ENCODE measurements around the gene STOML1. TPM values are rescaled to one million over a fixed set of nuclear protein-coding genes. Genes with fewer than 3 reads are reported as not detected.

STOML1 gene
- total RNA-seq, 1 donor from 2014 or later: 14.3 TPM

DNA sequence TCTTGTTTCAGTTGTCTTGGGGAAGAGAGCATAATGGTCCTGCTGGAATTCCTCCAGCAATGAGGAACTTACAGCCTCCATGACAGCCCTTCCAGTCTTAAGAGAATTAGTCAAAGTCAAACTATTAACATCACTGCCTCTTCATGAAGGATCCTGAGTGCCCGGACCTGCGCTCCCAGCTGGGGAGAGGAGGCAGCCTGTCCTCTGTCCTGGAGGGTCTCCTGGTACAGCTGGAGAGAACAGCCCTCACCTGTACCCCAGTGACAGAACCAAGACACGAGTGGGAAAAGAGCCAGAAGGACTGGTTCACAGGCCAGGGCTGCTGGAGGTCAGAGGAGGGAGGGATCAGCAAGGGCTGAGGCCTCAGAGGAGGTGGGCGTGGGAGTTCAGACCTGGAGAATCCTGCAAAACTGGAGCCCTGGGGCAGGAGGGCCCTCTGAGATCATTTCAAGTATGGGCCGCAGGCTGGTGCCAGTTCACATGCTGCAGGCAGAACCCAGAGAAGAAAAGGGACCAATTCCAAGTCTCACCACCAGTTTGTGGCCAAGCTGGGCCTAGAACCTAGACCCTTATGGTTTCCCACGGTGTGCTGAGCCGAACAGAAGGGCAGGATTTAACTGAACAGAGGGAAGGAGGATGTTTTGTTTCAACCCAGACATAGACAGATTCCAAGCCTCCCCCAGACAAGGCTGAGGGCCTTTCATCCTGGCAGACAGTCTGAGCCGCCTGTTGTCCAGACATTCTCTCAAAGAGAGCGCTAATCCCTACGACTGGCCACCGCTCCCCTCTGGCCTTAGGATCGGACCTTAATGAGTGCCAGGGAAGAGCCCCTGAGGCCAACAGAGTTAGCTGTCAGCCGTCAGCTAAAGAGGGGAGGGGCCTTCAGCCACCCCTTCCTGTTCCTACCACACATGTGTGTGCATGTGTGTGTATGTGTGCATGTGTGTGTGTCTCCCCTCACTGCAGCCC lies 47.6 kb downstream of the STOML1 start:
- Mint-ChIP-seq H3K4me1 (ENCODE audit: unreplicated experiment) (peaks cover 38% of the 10 kb centered on the region), H3K27me3 (ENCODE audit: unreplicated experiment) (peaks cover 8% of the 10 kb centered on the region), H3K9me3 (ENCODE audit: unreplicated experiment) (no peaks in the 10 kb centered on the region), H3K27ac (ENCODE audit: unreplicated experiment) (peak overlapping the region; percentile 45), H3K36me3 (ENCODE audit: low read depth, unreplicated experiment) (peaks cover 43% of the 10 kb centered on the region), H3K4me3 (ENCODE audit: unreplicated experiment) (no peak overlapping the region)
- TF ChIP-seq, protein P1, sequence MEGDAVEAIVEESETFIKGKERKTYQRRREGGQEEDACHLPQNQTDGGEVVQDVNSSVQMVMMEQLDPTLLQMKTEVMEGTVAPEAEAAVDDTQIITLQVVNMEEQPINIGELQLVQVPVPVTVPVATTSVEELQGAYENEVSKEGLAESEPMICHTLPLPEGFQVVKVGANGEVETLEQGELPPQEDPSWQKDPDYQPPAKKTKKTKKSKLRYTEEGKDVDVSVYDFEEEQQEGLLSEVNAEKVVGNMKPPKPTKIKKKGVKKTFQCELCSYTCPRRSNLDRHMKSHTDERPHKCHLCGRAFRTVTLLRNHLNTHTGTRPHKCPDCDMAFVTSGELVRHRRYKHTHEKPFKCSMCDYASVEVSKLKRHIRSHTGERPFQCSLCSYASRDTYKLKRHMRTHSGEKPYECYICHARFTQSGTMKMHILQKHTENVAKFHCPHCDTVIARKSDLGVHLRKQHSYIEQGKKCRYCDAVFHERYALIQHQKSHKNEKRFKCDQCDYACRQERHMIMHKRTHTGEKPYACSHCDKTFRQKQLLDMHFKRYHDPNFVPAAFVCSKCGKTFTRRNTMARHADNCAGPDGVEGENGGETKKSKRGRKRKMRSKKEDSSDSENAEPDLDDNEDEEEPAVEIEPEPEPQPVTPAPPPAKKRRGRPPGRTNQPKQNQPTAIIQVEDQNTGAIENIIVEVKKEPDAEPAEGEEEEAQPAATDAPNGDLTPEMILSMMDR (IDR thresholded peaks at IDR 0.05; ENCODE audit: unreplicated experiment): no peak
- no peak for DNase-seq (ENCODE audit: low spot score)

DNA sequence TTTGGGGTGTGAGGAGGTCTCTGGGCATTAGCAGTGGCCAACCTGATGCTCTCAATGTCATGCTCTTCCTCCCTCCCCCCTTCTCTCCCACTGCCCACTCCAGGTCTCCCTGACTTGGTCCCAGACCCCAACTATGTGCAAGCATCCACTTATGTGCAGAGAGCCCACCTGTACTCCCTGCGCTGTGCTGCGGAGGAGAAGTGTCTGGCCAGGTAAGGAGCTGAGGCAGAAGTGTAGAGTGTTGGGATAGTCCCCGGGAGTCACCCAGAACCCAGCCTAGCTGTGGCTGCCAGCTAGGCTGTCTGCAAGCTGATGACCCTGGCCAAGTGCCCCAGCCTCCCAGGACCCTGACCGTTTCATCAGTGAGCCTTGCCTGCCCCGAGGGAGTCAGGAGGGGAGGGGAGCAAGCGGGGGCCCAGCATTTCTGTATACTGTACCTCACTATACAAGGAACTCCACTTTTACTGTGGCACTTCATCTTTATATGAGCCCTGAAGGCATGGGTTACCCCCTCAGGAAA lies 49.3 kb downstream of the STOML1 start:
- Mint-ChIP-seq H3K27ac (ENCODE audit: unreplicated experiment) (no peak overlapping the region), H3K4me3 (ENCODE audit: unreplicated experiment) (no peak overlapping the region), H3K4me1 (ENCODE audit: unreplicated experiment) (peaks cover 47% of the 10 kb centered on the region), H3K9me3 (ENCODE audit: unreplicated experiment) (no peaks in the 10 kb centered on the region), H3K27me3 (ENCODE audit: unreplicated experiment) (peaks cover 8% of the 10 kb centered on the region), H3K36me3 (ENCODE audit: low read depth, unreplicated experiment) (peaks cover 31% of the 10 kb centered on the region)
- TF ChIP-seq, protein P1 (IDR thresholded peaks at IDR 0.05; ENCODE audit: unreplicated experiment): no peak
- DNase-seq (ENCODE audit: low spot score): no peak

DNA sequence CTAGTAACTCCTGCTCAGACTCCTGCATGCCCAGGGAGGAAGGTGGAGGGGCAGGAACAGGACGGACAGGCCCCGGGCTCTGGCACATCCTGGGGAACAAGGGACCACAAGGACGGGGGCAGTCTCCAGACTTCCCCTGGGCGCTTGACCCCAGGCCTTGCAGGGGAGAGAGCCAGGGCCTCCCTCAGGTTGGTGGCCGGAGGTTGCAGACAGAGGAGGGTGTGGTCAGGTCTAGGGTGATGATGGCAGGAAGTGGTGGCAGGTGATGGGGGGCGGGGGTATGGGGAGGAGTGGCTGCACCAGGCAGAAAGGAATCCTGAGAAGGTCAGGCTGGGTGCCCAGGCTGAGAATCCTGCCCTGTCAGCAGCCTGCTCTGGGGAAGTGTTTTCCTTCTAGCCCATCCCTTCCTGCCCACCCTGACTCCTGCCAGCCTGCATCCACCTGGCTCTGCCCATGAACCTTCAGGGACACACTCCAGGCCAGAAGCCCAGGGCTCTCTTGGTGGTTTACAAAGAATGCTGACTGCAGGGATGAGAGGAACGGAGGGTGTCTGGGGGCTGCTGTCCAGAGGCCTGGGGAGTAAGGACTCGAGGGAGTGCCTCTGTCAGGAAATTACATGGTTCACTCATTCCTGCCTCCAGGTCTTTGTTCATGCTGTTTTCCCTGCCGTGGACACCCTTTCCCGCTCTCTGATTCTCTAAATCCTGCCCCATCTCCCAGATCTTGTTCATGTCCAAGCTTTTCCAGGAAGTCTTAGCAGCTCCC lies 50.0 kb downstream of the STOML1 start:
- Mint-ChIP-seq H3K4me3 (ENCODE audit: unreplicated experiment) (no peak overlapping the region), H3K27ac (ENCODE audit: unreplicated experiment) (peak overlapping the region; percentile 64), H3K9me3 (ENCODE audit: unreplicated experiment) (no peaks in the 10 kb centered on the region), H3K36me3 (ENCODE audit: low read depth, unreplicated experiment) (peaks cover 23% of the 10 kb centered on the region), H3K4me1 (ENCODE audit: unreplicated experiment) (peaks cover 51% of the 10 kb centered on the region), H3K27me3 (ENCODE audit: unreplicated experiment) (peaks cover 8% of the 10 kb centered on the region)
- DNase-seq (ENCODE audit: low spot score): no peak
- TF ChIP-seq, protein P1 (IDR thresholded peaks at IDR 0.05; ENCODE audit: unreplicated experiment): no peak

DNA sequence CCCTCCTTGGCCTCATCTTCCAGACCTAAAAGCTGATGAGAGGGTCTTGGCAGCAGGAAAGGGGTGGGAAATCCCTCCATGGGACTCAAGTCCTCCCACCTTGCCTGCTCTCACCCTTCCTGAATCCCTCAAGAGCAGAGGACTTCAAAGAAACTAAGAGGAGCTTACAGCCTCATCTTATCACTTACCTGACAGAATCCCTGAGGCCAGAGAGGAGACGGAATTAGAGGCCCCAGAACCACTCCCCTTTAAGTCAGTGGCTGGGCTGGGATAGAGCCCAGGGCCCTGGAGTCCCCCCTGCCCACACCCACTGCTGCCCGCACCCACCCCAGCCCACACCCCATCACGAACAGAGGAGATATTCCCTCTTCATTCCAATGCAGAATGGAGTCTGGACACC lies 50.6 kb downstream of the STOML1 start:
- Mint-ChIP-seq H3K27ac (ENCODE audit: unreplicated experiment) (peak overlapping the region; percentile 45), H3K9me3 (ENCODE audit: unreplicated experiment) (no peaks in the 10 kb centered on the region), H3K4me1 (ENCODE audit: unreplicated experiment) (peaks cover 58% of the 10 kb centered on the region), H3K36me3 (ENCODE audit: low read depth, unreplicated experiment) (peaks cover 17% of the 10 kb centered on the region), H3K27me3 (ENCODE audit: unreplicated experiment) (peaks cover 8% of the 10 kb centered on the region), H3K4me3 (ENCODE audit: unreplicated experiment) (no peak overlapping the region)
- TF ChIP-seq, protein P1 (IDR thresholded peaks at IDR 0.05; ENCODE audit: unreplicated experiment): no peak
- no peak for DNase-seq (ENCODE audit: low spot score)

Data from endothelial cell (in vitro differentiated cells).